ENCODE data around the gene RNF7. TPM values are rescaled to one million over a fixed set of nuclear protein-coding genes. Genes with fewer than 3 reads are reported as not detected.
"Not testable (repeated sequence)": the region's sequence is repeated elsewhere in the genome, so short reads cannot be mapped to it uniquely, and the experiment has no call there.

RNF7 gene
- 40.9 and 44.8 TPM in 2 replicates for total RNA-seq

DNA sequence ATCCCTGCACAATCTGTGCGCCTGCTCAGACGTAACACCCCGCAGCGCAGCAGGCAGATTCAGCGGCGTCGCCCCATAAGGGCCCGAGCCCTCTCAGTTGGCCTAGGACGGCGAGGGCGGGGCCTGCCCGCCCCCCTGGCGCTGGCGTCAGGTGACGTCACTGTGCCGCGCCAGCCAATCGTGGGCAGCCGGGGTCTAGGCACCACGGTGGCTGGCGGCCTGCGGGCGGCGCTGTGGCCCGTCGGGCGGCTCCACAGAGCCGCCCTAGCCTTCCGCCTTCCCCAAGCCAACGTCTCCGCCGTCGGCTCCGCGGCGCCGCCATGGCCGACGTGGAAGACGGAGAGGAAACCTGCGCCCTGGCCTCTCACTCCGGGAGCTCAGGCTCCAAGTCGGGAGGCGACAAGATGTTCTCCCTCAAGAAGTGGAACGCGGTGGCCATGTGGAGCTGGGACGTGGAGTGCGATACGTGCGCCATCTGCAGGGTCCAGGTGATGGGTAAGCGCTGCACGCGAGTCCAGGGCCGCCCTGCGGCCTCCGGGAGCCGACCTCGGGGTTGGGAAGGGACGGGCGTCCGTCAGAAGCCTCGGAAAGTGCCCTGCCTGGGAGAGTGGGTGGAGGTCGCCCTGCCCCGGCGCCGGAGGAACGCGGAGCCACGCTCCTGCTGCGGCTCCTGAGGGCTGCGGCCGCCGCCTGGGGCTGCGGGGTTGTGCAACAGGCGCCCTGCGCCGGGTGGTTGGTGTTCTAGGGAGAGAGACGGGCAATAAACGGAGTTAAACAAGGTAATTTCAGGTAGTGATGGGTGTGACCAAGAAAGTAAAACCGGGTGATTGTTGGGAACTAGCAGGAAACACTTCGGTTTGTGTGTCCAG lies at the start of gene RNF7:
Gene RNF7, plus strand, starts transcription at position 277 of the 869 bp plus-strand sequence. Its CDS starts 44 bp downstream, at position 321.
- DNase-seq (ENCODE audit: low read depth, low spot score), result peak; percentile 80

DNA sequence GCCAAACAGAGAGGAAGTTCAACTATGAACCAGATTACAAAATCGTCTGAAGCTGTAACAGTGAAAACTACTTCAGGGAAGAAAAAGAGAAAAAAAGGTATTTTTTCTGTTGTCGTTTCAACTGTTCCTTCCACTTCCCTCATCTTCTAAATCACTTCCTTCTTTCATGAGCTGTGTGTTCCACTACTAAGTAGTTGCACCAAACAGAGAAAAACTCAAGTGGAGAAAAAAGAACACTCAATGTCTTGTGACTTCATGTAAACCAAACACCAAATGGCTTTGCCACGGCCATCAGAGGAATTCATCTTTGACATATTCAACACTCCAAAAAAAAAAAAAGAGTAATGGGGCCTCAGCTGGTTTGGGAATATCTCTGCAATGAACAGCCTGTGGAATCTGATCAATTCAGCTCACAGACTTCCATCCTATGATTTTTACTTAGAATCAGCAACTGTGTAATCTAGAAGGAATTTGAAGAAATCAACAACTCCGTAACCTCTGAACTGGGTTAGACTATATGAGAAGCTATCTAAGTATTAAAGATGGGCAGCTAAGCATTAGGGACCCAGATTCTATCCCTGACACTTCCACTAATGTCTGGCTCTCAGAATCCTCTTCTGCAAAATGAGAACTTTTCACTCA lies 47.5 kb upstream of the RNF7 start:
- no peak for DNase-seq (ENCODE audit: low read depth, low spot score)

DNA sequence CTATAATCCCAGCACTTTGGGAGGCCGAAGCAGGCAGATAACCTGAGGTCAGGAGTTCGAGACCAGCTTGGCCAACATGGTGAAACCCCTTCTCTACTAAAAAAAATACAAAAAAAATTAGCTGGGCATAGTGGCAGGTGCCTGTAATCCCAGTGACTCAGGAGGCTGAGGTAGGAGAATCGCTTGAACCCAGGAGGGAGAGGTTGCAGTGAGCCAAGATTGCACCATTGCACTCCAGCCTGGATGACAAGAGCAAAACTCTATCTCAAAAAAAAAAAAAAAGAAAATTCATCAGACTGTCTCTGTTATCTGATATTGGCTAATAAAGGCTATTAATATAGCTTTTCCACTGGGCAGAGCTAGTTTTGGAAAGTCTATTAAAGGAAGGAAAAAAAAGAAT lies 46.6 kb upstream of the RNF7 start:
- DNase-seq (ENCODE audit: low read depth, low spot score), result not testable (repeated sequence)

DNA sequence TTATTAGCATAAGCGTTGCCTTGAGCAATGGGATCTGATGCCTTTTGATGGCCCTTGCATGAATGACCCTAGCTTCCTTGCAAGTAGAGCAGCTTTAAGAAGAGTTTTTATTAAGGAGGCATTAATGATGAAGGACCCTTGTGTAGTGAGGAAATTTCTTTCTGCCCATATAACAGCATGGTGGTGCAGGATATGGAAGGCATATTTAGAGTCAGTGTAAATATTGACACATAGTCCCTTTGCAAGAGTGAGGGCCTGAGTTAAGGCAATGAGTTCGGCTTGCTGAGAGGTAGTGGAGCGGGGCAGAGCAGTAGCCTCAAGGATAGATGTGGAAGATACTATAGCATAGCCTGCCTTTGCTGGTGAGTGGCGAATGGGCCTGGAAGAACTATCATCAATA lies 45.1 kb upstream of the RNF7 start:
- not testable (repeated sequence) for DNase-seq (ENCODE audit: low read depth, low spot score)

GRCh38 chr3:141699324-141699723 lies 38.8 kb upstream of the RNF7 start:
- DNase-seq (ENCODE audit: low read depth, low spot score), result no peak

GRCh38 chr3:141699897-141700296 lies 38.2 kb upstream of the RNF7 start:
- no peak for DNase-seq (ENCODE audit: low read depth, low spot score)

DNA sequence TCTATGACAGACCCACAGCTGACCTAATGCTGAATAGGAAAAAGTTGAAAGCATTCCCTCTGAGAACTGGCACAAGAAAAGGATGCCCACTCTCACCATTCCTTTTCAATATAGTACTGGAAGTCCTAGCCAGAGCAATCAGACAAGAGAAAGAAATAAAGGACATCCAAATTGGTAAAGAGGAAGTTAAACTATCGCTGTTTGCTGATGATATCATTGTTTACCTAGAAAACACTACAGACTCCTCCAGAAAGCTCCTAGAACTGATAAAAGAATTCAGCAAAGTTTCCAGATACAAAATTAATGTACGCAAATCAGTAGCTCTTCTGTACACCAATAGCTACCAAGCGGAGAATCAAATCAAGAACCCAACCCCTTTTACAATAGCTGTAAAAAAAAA lies 34.7 kb upstream of the RNF7 start:
- DNase-seq (ENCODE audit: low read depth, low spot score), result not testable (repeated sequence)

- peak; percentile 98 for DNase-seq (ENCODE audit: low read depth, low spot score)
Observed at GRCh38 chr3:141707741-141708203, 30.3 kb upstream of the RNF7 start.

GRCh38 chr3:141708367-141708766 lies 29.7 kb upstream of the RNF7 start:
- DNase-seq (ENCODE audit: low read depth, low spot score), result no peak

DNA sequence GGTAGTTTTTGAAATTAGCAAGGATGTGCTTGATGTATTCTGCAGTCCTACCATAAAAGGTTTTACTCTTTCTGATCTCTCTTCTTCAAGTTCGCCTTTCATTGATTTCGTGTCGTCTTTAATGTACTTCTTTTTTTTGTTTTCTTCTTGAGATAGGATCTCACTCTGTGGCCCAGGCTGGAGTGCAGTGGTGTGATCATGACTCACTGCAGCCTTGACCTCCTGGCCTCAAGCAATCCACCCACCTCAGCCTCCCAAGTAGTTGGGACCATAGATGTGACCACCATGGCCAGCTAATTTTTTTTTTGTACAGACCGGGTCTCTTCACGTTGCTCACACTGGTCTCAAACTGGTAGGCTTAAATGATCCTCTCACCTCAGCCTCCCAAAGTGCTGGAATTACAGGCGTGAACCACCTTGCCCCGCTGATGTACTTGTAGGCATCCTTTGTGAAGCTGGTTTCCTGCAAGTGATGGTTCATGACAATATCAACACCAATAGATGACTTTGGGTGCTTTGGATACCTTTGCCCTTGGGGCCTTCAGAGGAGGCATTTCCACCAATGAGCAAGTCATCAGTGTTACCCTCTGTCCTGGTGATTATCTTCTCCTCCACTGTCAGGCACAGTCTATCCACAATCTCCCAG lies 28.9 kb upstream of the RNF7 start:
- no peak for DNase-seq (ENCODE audit: low read depth, low spot score)

DNA sequence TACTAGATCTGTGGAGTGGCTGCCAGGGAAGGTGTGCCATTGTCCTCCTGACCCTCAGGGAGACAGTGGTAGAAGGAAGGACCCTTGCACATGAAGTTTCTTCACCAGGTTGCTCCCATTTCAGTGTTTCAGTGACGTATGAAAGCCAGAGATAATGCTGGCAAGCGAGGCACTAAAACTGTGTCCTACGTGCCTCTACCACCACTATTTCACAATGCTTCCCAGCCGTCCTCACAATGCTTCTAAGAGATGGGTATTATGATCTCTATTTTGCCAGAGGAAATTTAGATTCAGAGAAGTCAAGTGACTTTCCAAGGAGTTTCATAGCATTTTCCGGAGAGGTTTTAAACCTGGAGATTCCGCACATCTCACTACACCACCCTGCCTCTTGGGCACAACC lies 28.0 kb upstream of the RNF7 start:
- no peak for DNase-seq (ENCODE audit: low read depth, low spot score)

- DNase-seq (ENCODE audit: low read depth, low spot score), result peak; percentile 87
Observed at GRCh38 chr3:141710888-141711616, 27.0 kb upstream of the RNF7 start.

DNA sequence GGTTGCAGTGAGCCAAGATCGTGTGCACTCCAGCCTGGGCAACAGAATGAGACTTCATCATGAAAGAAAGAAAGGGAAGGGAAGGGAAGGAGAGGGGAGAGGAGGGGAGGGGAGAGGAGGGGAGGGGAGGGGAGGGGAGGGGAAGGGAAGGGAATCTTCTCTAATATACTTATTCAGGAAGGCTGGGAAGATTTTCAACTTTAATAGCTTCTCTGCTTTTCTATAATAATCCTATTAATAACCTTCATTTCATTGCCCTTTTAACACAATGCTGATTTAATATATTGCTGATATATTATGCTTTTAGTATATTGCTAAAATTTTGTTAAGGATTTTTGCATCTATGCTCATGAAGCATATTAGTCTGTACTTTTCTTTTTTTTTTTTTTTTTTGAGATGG lies 23.4 kb upstream of the RNF7 start:
- no peak for DNase-seq (ENCODE audit: low read depth, low spot score)

- no peak for DNase-seq (ENCODE audit: low read depth, low spot score)
Observed at GRCh38 chr3:141722081-141722480, 16.0 kb upstream of the RNF7 start.

DNA sequence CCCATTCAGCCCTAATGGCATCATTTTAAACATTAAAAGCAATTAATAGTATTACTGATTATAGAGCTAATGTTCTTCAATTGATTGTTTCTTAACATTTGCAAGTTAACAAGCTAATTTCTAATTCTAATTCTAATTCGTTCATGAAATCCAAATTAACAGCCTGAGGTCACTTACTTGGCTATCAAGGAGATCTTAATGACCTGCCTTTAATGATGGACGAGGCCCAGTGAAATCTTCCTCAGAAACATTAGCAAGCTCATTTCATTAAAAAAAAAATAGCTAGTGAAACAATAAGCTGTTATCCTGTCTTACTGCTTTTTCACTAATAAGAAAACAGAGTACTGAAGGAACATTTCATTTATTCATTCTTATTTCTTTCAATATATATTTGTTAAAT lies 15.4 kb upstream of the RNF7 start:
- no peak for DNase-seq (ENCODE audit: low read depth, low spot score)

DNA sequence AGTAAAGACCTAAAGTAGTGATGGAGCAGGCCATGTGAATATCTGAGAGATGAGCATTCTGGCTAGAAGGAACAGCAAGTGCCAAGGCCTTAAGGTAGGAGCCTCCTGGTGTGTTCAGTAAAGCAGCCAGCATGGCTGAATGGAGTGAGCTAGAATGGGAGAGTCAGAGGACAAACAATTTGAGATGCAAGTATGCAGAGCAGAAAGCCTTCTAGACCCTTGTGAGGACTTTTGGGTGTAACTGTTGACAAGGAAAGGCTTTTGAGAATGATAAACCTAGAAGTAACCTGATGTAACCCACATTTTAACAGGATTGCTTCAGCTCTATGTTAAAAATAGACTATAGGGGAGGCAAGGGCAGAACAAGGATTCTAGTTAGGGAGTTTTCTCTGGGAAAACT lies 14.8 kb upstream of the RNF7 start:
- DNase-seq (ENCODE audit: low read depth, low spot score), result no peak

DNA sequence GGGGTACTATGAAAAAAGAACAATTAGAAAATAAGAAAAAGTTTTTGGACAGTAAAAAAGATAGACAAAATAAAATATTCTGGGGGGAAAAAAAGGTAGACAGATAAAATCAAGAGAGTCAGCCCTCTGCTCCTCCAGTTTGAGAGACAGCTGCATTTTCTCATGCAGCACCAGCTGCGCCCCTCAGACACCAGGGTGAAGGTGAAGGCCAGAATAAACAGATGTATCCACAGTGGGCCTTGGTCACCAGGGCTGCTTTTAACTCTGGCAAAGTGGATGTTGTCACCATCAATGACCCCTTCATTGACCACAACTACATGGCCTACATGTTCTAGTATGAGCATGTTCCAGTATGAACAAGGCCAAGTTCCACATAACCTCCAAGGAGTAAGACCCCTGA lies 13.9 kb upstream of the RNF7 start:
- no peak for DNase-seq (ENCODE audit: low read depth, low spot score)

GRCh38 chr3:141725036-141725435 lies 13.1 kb upstream of the RNF7 start:
- DNase-seq (ENCODE audit: low read depth, low spot score), result no peak

- no peak for DNase-seq (ENCODE audit: low read depth, low spot score)
Observed at GRCh38 chr3:141726483-141726882, 11.6 kb upstream of the RNF7 start.

DNA sequence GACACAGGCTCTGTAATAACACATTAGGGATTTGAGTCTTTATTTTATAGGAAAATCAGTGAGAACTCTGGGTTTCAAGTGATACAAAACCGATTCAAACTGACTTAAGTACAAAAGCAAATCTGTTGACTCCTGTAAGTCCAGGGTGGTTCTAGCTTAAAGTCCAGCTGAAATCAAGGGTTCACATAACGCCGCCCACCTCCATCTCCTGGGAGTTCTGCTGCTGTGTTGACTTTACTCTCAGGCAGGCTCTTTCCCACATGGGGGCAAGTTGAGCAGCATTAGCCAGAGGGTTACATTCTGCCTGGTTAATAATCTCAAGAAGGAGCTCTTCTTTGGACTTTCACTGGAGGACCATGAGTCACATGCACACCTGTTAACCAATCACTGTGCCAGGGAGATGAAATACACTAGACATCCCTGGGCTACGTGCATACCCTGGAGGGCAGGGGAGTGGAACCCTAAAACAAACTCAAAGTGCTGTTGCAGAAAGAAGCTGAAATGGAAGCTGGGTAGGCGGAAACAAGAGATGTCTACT lies 9.7 kb upstream of the RNF7 start:
- no peak for DNase-seq (ENCODE audit: low read depth, low spot score)

DNA sequence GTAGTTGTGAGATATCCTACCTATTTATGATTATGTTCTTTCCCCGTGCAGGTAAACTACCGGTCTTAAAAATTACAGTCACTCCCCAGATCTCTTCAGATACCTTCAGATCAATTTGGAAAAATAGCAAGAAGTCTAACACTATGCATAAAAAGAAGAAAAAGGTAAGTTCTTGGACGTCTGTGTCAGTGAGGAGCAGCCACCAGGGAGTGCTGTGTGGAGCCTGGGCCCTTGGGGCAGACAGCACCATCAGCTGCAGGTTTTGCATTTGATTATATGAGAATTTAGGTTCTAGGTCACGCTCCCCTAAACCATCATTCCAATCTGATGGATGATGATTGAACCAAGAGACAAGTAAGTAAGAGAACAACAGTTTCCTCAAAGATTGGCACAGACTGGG lies 8.9 kb upstream of the RNF7 start:
- DNase-seq (ENCODE audit: low read depth, low spot score), result no peak
